Stimulated activated CD8-positive, alpha-beta memory T cell treated with anti-CD3 and anti-CD28 coated beads, Interleukin-4, amount 100 ng/mL, for 1 hour (primary cell): ENCODE data around the gene MORN3.
"Not testable (repeated sequence)": the region's sequence is repeated elsewhere in the genome, so short reads cannot be mapped to it uniquely, and the experiment has no call there.

Source experiments
- DNase-seq, 2 donors: peaks; one replicate each; pipeline ENCODE4 v3.0.0-alpha.2; 2020; ENCODE audit warnings: low read depth in 2 of 2, low spot score in 1 of 2

Gene MORN3, protein sequence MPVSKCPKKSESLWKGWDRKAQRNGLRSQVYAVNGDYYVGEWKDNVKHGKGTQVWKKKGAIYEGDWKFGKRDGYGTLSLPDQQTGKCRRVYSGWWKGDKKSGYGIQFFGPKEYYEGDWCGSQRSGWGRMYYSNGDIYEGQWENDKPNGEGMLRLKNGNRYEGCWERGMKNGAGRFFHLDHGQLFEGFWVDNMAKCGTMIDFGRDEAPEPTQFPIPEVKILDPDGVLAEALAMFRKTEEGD

DNA sequence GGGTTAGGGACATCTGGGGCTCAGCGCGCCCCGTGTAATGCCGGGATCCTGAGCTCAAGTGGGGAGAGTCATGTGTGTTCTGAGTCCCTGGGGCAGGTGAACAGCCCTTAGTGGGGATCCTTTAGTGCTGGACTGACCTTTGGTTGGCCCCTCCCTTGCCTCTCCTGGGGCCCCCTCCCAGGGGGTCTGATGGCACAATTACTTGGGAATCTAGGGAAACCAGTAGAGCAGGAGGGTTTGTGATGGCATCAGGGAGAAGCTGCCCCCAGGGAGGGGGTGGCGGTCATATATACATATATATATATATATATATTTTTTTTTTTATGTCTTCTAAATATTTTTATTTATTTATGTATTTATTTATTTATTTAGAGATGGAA, at the start of gene MORN3:
MORN3 (minus strand) TSS at position 134 of the 380 bp plus-strand sequence. CDS start 171 bp downstream, outside the sequence.
- DNase-seq, result no peak

DNA sequence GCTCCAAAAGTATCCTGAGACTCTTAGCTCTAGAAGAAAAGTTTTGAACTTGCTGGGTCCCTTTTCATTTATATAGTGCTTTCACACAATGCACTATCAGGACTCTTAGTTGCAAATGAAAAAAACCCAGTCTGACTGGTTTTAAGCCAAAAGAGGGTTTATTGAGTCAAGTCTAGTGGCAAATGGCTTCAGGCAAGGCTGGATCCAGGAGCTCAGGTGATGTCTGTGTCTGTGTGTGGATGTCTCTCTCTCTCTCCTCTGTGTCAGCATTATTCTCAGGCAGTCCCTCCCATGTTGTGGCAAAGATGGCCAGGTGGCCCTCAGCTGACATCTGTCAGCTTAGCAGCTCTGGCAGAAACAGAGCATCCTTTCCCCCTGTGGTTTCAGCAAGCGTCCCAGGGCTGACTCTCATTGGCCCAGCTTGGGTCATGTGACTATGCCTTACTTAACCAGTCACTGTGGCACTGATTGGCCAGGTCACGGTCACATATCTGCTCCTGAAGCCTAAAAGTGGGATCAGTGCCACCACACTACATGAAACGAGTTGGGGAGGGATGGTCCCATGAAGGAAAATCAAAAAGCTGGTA, 49.3 kb upstream of the MORN3 start:
- DNase-seq, result no peak

DNA sequence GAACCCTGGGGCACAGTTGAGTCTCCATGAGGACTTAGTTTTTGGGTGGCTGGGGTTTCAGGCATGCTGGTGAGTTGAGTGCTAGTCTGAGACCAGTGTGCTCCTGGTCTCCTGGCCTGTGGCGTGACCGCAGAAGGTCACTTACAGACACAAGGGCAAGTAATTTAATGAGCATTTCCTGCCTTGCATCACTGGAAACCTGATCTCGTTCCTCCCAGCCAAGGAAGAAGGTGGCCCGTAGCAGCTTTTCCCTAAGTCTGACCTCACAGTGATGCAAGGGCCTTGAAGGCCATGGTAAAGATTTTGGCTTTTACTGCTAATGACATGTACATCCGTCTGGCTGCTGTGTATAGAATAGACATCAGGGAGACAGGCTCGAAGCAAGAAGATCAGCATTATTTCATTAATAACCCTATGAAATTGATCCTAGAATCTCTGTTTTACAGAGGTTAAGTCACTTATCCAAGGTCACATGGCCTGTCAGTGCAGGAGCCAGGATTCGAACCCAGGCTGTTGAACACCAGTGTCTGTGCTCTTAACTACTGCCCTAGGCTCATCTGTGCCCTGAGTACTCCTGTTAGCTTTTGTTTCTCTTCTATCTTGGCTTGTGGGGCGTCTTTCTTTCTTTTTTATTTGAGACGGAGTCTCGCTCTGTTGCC, 47.7 kb upstream of the MORN3 start:
- DNase-seq, result no peak

GRCh38 chr12:121715862-121716435, 46.5 kb upstream of the MORN3 start:
- DNase-seq, result no peak

GRCh38 chr12:121715055-121715454, 45.6 kb upstream of the MORN3 start:
- not testable (repeated sequence) for DNase-seq

DNA sequence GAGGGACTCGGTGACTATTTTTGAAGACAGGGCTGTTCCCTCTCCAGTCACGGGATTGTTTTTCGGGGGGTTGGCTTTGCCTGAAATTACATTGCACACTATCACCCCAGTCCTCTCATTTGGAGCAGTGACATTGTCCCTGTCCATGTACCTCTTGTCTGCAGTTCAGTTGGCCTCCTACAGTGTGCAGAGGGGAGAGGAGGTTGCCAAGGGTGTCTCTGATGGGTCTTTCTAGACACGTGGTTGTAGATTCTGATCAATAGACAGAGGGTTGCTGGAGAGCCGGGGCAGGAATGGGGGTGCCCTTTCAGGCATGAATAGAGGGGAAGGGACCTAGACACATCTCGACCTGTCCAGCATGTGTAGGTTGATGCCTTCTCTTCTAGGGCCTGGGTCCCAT, 44.3 kb upstream of the MORN3 start:
- no peak for DNase-seq

- no peak for DNase-seq
Measured at GRCh38 chr12:121713257-121713777, 43.9 kb upstream of the MORN3 start.

DNA sequence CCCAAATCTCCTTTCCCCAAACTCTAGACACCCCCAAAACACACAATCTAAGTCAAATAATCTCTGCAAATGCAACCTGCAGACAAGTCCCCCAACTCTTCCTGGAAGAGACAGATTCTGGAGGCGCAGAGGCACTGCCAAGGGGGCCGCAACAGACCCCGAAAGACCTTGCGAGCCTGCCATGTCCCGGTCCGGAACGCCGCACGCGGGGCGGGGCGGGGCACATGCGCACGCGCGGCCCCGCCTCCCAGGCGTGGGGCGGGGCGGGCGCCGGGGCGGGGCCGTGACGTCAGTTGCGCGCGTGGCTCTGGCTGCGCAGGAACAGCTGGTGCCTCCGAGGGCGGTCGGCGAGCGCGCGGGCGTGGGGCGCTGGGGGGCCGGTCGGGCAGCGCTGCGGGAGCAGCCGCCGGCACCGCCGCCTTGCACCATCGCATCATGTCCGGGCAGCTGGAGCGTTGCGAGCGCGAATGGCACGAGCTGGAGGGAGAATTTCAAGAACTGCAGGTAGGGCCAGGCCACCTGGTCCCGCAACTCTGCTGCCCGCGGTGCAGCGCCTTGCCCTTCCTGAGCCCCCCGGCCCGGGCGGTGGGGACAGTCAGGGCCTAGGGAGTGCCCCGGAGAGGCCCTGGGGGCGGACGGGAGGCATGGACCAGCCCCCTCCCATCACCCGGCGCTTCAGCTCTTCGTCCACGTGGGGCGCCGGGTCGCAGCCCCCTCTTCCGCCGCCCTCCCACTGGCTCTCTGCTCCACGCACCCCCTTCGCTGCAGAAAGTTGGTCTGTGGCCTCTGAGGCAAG, 43.2 kb upstream of the MORN3 start, which contains the start of gene TMEM120B:
TMEM120B (plus strand) TSS at position 292 of the 796 bp plus-strand sequence; CDS start at position 436, 144 bp downstream.
- peak; percentile 63 to 72 for DNase-seq

DNA sequence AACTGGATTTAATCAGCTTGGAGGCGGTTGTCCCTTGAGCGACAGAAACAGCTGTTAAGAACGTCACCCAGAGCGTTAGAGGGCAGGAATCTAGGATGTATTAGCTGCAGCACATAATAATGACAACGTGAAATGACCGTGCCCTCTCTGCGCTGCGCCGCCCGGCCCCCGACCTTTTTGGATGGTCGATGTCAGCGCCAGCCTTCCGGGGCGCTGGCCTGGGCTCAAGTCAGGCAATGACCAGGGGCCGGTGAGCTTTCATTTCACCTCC, 42.7 kb upstream of the MORN3 start:
- no peak for DNase-seq

DNA sequence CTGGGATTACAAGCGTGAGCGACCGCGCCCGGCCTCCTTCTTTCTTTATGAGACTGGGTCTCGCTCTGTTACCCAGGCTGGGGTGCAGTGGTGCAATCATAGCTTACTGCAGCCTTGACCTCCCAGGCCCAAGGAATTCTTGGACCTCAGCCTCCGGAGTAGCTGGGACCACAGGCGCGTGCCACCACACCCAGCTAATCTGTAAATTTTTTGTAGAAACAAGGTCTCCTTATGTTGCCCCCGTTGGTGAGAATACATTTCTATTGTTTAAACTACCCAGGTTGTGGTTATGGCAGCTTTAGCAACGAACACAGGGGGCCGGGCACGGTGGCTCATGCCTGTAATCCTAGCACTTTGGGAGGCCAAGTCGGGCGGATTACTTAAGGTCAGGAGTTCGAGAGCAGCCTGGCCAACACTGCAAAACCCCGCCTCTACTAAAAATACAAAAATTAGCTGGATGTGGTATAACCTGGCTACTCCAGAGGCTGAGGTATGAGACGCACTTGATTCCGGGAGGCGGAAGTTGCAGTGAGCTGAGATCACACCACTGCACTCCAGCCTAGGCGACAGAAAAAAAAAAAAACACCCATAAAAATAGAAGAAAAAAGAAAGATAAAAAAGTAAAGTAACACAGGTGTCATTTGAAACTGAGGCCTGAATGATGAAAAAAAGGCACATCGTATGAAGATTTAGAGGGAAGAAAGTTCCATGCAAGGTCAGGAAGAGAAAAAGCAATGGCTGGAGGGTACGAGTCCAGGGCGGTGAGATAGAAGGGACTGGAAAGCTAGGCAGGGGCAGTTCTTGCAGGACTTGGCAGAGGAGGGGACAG, 42.1 kb upstream of the MORN3 start:
- DNase-seq, result no peak

GRCh38 chr12:121709478-121709961, 40.1 kb upstream of the MORN3 start:
- DNase-seq, result no peak

DNA sequence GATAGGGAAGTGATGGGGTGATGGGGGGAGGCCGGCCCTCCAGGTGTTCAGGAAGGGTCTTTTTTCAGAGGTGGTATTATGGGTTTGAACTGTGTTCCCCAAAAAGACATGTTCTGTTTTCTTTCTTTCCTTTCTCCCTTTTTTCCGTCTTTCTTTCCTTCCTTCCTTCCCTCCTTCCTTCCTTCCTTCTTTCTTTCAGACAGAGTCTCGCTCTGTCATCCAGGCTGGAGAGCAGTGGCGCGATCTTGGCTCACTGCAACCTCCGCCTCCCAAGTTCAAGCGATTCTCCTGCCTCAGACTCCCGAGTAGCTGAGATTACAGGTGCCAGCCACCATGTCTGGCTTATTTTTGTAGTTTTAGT, 39.6 kb upstream of the MORN3 start:
- not testable (repeated sequence) for DNase-seq

DNA sequence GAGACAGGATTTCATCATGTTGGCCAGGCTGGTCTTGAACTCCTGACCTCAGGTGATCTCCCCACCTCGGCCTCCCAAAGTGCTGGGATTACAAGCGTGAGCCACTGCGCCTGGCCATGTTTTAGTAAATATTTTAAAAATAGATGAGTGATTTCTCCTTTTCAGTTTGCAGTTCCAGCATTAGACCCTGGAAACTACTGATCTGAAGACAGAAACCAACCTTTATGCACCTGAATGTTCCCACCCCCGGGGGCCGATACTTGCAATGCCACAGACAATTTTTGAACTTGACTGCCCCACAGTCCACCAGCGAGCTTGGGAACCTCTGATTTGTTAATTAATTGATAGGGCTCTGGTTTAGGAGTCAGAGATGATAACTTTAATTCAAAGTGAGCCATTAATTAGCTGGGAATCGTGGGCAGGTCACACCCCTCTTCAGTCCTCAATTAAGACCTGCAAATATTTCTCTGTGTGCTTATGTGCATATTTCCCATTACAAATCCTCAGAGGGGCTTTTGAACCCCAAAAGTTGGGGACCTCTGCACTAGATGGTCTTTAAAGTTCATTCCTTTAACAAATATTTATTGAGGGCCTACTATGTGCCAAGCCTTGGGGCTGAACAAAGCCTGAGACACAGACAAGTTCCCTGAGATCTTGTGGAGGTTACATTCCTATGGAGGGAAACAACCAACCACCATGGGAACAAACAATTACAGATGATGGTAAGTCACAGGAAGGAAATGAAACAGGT, 39.0 kb upstream of the MORN3 start:
- DNase-seq, result no peak

- no peak for DNase-seq
Measured at GRCh38 chr12:121705514-121705913, 36.1 kb upstream of the MORN3 start.

- DNase-seq, result no peak
Measured at GRCh38 chr12:121702944-121703343, 33.5 kb upstream of the MORN3 start.

DNA sequence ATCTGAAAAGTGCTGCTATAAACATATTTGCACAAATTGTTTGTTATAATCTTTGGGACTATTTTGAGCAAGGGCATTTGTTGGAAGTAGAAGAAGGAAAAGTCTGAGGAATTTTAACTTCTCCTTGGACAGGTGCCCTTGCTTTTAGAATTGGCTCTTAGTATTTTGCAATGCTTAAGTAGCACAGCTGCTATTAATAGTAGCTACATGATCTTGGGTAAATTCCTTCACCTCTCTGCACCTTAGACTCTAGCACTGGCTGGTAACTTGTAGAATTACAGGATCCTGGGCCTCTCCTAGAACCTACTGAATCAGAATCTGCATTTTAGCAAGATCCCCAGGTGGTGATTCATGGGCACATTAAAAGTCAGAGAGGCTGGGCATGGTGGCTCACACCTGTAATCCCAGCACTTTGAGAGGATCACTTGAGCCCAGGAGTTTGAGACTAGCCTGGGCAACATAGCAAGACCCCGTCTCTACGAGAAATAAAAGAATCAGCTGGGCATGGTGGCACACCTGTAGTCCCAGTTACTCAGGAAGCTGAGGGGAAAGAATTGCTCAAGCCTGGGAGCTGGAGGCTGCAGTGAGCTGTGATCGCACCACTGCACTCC, 32.3 kb upstream of the MORN3 start:
- DNase-seq, result no peak

DNA sequence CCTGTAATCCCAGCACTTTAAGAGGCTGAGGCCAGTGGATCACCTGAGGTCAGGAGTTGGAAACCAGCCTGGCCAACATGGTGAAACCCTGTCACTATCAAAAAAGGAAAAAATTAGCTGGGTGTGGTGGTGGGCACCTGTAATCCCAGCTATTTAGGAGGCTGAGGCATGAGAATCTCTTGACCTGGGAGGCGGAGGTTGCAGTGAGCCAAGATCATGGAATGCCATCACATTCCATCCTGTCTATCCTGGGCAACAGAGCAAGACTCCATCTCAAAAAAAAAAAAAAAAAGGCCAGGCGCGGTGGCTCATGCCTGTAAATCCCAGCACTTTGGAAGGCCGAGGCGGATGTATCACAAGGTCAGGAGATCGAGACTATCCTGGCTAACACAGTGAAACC, 28.4 kb upstream of the MORN3 start:
- not testable (repeated sequence) for DNase-seq

DNA sequence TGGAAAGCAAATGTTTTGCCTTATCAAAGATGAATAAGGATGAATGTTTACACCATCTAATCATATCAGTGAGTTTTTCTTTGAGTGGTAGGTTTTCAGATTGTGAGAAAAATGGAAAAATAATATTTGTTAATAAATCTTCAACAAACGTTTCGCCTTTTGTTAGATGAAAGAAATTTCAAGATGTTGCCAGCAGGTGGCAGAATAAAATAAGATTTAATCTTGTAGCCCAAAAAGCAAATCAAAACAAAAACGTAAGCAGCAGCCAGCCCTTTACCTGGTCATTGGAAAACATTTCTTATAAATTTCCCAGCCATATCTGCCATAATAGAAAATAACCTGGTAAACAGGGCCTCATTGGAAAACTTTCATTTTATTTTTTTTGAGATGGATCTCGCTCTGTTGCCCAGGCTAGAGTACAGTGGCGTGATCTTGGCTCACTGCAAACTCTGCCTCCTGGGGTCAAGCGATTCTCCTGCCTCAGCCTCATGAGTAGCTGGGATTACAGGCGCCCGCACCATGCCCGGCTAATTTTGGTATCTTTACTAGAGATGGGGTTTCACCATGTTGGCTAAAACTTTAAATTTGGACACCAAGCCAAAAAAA, 27.7 kb upstream of the MORN3 start:
- no peak for DNase-seq
